GM23338 (cell line): Measurements from ENCODE around the gene SCO2. TPM values are rescaled to one million over a fixed set of nuclear protein-coding genes. Genes with fewer than 3 reads are reported as not detected.

Source experiments
- ATAC-seq: fragments of 200-7000 bp; cut with Tn5 transposase; 3 replicates; pipeline ENCODE4 v1.9.1; 2020
- DNase-seq: peaks from one replicate; pipeline ENCODE4 v3.0.0-alpha.2; 2015; ENCODE audit warnings: low spot score
- H2AFZ ChIP-seq: fragments of 200-600 bp; sonication (generic); 2 replicates; pipeline ENCODE4 v1.8.0; 2016; ENCODE audit warnings: antibody characterized with exemption, mild to moderate bottlenecking, moderate library complexity
- H3F3A ChIP-seq: fragments of 200-600 bp; sonication (generic); replicated peaks from 2 replicates; pipeline ENCODE4 v1.8.0; 2017; ENCODE audit warnings: antibody characterized with exemption, mixed run types, low read depth
- H3K27ac ChIP-seq: fragments of 200-600 bp; sonication (generic); 2 replicates; pipeline ENCODE4 v1.6.1; 2016; ENCODE audit warnings: low read depth
- H3K27me3 ChIP-seq: fragments of 200-600 bp; sonication (generic); 2 replicates; pipeline ENCODE4 v1.8.0; 2016; ENCODE audit warnings: mild to moderate bottlenecking, mixed run types, moderate library complexity; ENCODE audit not compliant: insufficient read depth
- H3K36me3 ChIP-seq: fragments of 200-600 bp; sonication (generic); 2 replicates; pipeline ENCODE4 v1.8.0; 2016; ENCODE audit warnings: mild to moderate bottlenecking; ENCODE audit not compliant: insufficient read depth
- H3K4me1 ChIP-seq: fragments of 200-600 bp; sonication (generic); 2 replicates; pipeline ENCODE4 v1.8.0; 2016; ENCODE audit warnings: mild to moderate bottlenecking, moderate library complexity; ENCODE audit not compliant: insufficient read depth
- H3K4me2 ChIP-seq: fragments of 200-600 bp; sonication (generic); 2 replicates; pipeline ENCODE4 v1.7.1; 2017; ENCODE audit warnings: mixed run types
- H3K4me3 ChIP-seq: fragments of 200-600 bp; sonication (generic); 2 replicates; pipeline ENCODE4 v1.6.1; 2016; ENCODE audit warnings: mixed run types
- H3K79me2 ChIP-seq: fragments of 200-600 bp; sonication (generic); replicated peaks from 2 replicates; pipeline ENCODE4 v1.8.0; 2017; ENCODE audit warnings: mild to moderate bottlenecking; ENCODE audit not compliant: insufficient read depth
- H3K9me2 ChIP-seq: fragments of 200-600 bp; sonication (generic); 2 replicates; pipeline ENCODE4 v1.8.0; 2017; ENCODE audit not compliant: insufficient read depth
- H4K20me1 ChIP-seq: fragments of 200-600 bp; sonication (generic); replicated peaks from 2 replicates; pipeline ENCODE4 v1.8.0; 2017; ENCODE audit warnings: mild to moderate bottlenecking; ENCODE audit not compliant: insufficient read depth
- H3K27ac Mint-ChIP-seq: 2 replicates; pipeline ENCODE4 v1.8.0; 2020; ENCODE audit warnings: inconsistent platforms, mild to moderate bottlenecking, moderate library complexity, mixed read lengths
- H3K27me3 Mint-ChIP-seq: 3 replicates; pipeline ENCODE4 v1.8.0; 2022; ENCODE audit warnings: low read depth, mild to moderate bottlenecking, moderate library complexity, mixed read lengths, inconsistent platforms; ENCODE audit not compliant: insufficient read depth, poor library complexity
- H3K36me3 Mint-ChIP-seq: 3 replicates; pipeline ENCODE4 v1.8.0; 2021; ENCODE audit warnings: low read depth, mild to moderate bottlenecking, inconsistent platforms, moderate library complexity, mixed read lengths
- H3K4me1 Mint-ChIP-seq: 3 replicates; pipeline ENCODE4 v1.8.0; 2020; ENCODE audit warnings: mild to moderate bottlenecking, inconsistent platforms, mixed read lengths
- H3K4me3 Mint-ChIP-seq: 3 replicates; pipeline ENCODE4 v1.8.0; 2021; ENCODE audit warnings: moderate library complexity, mild to moderate bottlenecking, inconsistent platforms, mixed read lengths
- H3K9me3 Mint-ChIP-seq: 3 replicates; pipeline ENCODE4 v1.8.0; 2020; ENCODE audit warnings: moderate library complexity, mild to moderate bottlenecking, inconsistent platforms, mixed read lengths
- CREB1 ChIP-seq: fragments of 250-450 bp; sonication (Bioruptor Pico); IDR thresholded peaks from 2 replicates; pipeline ENCODE4 v1.5.0; 2020; ENCODE audit warnings: low read depth, mild to moderate bottlenecking, moderate library complexity
- EZH2 ChIP-seq: fragments of 200-600 bp; sonication (generic); IDR thresholded peaks from one replicate; pipeline ENCODE4 v1.8.0; 2017; ENCODE audit warnings: antibody characterized with exemption, mild to moderate bottlenecking, low read depth; ENCODE audit not compliant: unreplicated experiment
- EZH2phosphoT487 ChIP-seq: fragments of 200-600 bp; sonication (generic); IDR thresholded peaks from one replicate; pipeline ENCODE4 v1.8.1; 2018; ENCODE audit warnings: antibody characterized with exemption; ENCODE audit not compliant: unreplicated experiment
- JUNB ChIP-seq: IDR thresholded peaks from one replicate; pipeline ENCODE4 v1.6.1; 2016; ENCODE audit warnings: antibody characterized with exemption; ENCODE audit not compliant: unreplicated experiment
- NANOG ChIP-seq: IDR thresholded peaks from 2 replicates; pipeline ENCODE4 v1.6.1; 2016; ENCODE audit warnings: antibody characterized with exemption, borderline replicate concordance
- STAT1 ChIP-seq: IDR thresholded peaks from one replicate; pipeline ENCODE4 v1.6.1; 2016; ENCODE audit warnings: antibody characterized with exemption; ENCODE audit not compliant: unreplicated experiment
- ZNF331 ChIP-seq: fragments of 250-450 bp; sonication (Bioruptor Pico); IDR thresholded peaks from 2 replicates; pipeline ENCODE4 v1.5.0; 2020; ENCODE audit warnings: low read depth, mild to moderate bottlenecking, moderate library complexity
- polyA plus RNA-seq: library from polyadenylated mRNA; unstranded; fragments of >200 nt; fragmentation: Nextera tagmentation; extraction: Ambion mirVana; gene quantifications from 2 replicates; pipeline ENCODE4 v1.2.1, GENCODE V29; 2016
- total RNA-seq: library from RNA; depleted of rRNA; stranded (reverse); fragments of >200 nt; shearing (Covaris generic); gene quantifications from 2 replicates; pipeline ENCODE4 v1.2.3, GENCODE V29; 2014
- TF ChIP-seq, protein P1 (sequence below): fragments of 250-450 bp; sonication (Bioruptor Pico); IDR thresholded peaks from 2 replicates; pipeline ENCODE4 v1.5.0; 2020; ENCODE audit warnings: mild to moderate bottlenecking, moderate library complexity
- TF ChIP-seq, protein P2 (sequence below), 2 experiments: fragments of 200-600 bp in 1 of 2; sonication (generic) in 1 of 2; conservative IDR thresholded peaks; 2 replicates each; pipeline versions ENCODE4 v1.5.1 to v1.6.1; 2016 to 2017; ENCODE audit warnings: antibody characterized with exemption in 2 of 2, low read depth in 2 of 2, mild to moderate bottlenecking in 2 of 2, moderate library complexity in 1 of 2

SCO2 gene
- total and polyA plus RNA-seq, 2 experiments from 2014 or later = 2.6 to 4.9 TPM

DNA sequence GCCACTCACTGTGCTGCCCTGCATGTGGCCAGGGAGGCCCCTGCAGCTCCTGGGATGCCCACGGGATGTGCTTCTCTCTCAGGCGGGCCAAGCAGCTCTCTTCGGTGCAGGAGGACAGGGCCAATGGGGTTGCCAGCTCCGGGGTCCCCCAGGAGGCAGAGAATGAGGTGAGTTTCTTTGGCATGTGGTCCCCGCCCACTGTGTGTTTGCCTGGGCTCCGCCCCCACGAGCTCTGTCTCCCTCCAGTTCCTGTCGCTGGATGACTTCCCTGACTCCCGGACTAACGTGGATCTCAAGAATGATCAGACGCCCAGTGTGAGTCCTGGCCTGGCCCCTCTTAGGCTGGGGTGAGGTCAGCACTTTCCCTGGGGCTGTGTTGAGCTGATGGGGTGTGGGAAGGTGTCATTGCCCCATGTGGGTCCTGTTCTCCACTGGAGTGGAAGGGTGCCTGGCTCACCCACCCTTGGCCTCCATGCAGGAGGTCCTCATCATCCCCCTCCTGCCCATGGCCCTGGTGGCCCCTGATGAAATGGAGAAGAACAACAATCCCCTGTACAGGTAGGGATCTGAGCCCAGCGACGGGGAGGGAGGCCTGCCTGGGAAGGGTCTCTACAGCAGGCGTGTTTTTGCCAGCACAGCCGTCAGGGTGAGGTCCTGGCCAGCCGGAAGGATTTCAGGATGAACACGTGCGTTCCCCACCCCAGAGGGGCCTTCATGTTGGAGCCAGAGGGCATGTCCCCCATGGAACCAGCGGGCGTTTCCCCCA, 7.7 kb downstream of the SCO2 start (continued):
- TF ChIP-seq, protein P1, sequence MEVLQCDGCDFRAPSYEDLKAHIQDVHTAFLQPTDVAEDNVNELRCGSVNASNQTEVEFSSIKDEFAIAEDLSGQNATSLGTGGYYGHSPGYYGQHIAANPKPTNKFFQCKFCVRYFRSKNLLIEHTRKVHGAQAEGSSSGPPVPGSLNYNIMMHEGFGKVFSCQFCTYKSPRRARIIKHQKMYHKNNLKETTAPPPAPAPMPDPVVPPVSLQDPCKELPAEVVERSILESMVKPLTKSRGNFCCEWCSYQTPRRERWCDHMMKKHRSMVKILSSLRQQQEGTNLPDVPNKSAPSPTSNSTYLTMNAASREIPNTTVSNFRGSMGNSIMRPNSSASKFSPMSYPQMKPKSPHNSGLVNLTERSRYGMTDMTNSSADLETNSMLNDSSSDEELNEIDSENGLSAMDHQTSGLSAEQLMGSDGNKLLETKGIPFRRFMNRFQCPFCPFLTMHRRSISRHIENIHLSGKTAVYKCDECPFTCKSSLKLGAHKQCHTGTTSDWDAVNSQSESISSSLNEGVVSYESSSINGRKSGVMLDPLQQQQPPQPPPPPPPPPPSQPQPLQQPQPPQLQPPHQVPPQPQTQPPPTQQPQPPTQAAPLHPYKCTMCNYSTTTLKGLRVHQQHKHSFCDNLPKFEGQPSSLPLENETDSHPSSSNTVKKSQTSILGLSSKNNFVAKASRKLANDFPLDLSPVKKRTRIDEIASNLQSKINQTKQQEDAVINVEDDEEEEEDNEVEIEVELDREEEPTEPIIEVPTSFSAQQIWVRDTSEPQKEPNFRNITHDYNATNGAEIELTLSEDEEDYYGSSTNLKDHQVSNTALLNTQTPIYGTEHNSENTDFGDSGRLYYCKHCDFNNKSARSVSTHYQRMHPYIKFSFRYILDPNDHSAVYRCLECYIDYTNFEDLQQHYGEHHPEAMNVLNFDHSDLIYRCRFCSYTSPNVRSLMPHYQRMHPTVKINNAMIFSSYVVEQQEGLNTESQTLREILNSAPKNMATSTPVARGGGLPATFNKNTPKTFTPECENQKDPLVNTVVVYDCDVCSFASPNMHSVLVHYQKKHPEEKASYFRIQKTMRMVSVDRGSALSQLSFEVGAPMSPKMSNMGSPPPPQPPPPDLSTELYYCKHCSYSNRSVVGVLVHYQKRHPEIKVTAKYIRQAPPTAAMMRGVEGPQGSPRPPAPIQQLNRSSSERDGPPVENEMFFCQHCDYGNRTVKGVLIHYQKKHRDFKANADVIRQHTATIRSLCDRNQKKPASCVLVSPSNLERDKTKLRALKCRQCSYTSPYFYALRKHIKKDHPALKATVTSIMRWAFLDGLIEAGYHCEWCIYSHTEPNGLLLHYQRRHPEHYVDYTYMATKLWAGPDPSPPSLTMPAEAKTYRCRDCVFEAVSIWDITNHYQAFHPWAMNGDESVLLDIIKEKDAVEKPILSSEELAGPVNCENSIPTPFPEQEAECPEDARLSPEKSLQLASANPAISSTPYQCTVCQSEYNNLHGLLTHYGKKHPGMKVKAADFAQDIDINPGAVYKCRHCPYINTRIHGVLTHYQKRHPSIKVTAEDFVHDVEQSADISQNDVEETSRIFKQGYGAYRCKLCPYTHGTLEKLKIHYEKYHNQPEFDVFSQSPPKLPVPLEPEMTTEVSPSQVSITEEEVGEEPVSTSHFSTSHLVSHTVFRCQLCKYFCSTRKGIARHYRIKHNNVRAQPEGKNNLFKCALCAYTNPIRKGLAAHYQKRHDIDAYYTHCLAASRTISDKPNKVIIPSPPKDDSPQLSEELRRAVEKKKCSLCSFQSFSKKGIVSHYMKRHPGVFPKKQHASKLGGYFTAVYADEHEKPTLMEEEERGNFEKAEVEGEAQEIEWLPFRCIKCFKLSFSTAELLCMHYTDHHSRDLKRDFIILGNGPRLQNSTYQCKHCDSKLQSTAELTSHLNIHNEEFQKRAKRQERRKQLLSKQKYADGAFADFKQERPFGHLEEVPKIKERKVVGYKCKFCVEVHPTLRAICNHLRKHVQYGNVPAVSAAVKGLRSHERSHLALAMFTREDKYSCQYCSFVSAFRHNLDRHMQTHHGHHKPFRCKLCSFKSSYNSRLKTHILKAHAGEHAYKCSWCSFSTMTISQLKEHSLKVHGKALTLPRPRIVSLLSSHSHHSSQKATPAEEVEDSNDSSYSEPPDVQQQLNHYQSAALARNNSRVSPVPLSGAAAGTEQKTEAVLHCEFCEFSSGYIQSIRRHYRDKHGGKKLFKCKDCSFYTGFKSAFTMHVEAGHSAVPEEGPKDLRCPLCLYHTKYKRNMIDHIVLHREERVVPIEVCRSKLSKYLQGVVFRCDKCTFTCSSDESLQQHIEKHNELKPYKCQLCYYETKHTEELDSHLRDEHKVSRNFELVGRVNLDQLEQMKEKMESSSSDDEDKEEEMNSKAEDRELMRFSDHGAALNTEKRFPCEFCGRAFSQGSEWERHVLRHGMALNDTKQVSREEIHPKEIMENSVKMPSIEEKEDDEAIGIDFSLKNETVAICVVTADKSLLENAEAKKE (CRISPR knock-in tag) = no peak
- TF ChIP-seq JUNB = no peak

DNA sequence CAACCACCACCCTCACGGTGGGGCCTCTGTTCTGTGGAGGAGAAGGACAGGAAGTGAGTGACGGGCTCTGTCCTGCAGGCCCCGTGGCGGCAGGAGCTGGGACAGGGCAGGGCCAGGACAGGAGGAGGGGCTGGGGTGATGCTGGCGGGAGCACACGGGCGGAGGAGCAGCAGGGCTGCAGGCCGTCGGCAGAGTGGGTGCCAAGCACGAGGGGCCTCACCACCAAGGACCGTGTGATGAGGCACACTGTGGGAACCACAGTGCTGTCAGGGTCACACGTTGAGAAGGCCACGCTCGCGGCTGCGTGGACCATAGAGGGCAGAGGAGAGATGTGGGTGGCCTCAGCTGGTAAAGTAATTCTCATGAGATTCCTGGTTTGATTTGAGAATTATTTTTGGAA, 8.5 kb downstream of the SCO2 start:
- no peaks in the 10 kb centered on the region; the same call in 2 of the 3 replicates for H3K4me1 Mint-ChIP-seq
- H3K36me3 Mint-ChIP-seq = peaks cover 13% of the 10 kb centered on the region
- no peak for DNase-seq
- TF ChIP-seq EZH2 (no peak), JUNB (no peak), STAT1 (no peak), EZH2phosphoT487 (no peak), ZNF331 (no peak), NANOG (no peak), CREB1 (CRISPR knock-in tag) (no peak)
- TF ChIP-seq, protein P2, sequence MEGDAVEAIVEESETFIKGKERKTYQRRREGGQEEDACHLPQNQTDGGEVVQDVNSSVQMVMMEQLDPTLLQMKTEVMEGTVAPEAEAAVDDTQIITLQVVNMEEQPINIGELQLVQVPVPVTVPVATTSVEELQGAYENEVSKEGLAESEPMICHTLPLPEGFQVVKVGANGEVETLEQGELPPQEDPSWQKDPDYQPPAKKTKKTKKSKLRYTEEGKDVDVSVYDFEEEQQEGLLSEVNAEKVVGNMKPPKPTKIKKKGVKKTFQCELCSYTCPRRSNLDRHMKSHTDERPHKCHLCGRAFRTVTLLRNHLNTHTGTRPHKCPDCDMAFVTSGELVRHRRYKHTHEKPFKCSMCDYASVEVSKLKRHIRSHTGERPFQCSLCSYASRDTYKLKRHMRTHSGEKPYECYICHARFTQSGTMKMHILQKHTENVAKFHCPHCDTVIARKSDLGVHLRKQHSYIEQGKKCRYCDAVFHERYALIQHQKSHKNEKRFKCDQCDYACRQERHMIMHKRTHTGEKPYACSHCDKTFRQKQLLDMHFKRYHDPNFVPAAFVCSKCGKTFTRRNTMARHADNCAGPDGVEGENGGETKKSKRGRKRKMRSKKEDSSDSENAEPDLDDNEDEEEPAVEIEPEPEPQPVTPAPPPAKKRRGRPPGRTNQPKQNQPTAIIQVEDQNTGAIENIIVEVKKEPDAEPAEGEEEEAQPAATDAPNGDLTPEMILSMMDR (conservative IDR thresholded peaks at IDR 0.05; ENCODE audit: low read depth in 2 of 2) = no peak

More for the DNA sequence above, 8.5 kb downstream of the SCO2 start:
- no peaks in the 10 kb centered on the region; the same call in 1 of the 2 replicates for H3K36me3 ChIP-seq
- H3F3A ChIP-seq = no peaks in the 10 kb centered on the region
- H3K9me2 ChIP-seq = no peaks in the 10 kb centered on the region
- no peak overlapping the region for H3K4me3 ChIP-seq
- H3K79me2 ChIP-seq = peaks cover 35% of the 10 kb centered on the region
- H3K4me2 ChIP-seq = no peak overlapping the region
- H3K9me3 Mint-ChIP-seq = no peaks in the 10 kb centered on the region; the same call in 2 of the 3 replicates
- H3K4me1 ChIP-seq = no peaks in the 10 kb centered on the region
- H3K27ac ChIP-seq = no peak overlapping the region
- no peak overlapping the region for H3K4me3 Mint-ChIP-seq
- H2AFZ ChIP-seq = no peak overlapping the region
- peaks cover 8% of the 10 kb centered on the region for H3K27me3 Mint-ChIP-seq
- H4K20me1 ChIP-seq = peaks cover 17% of the 10 kb centered on the region; the same call in 1 of the 2 replicates
- no peak for ATAC-seq
- no peaks in the 10 kb centered on the region for H3K27me3 ChIP-seq
- H3K27ac Mint-ChIP-seq = no peak overlapping the region
